Cerebellar nuclear complex (tissue), 1 donor: ENCODE data around the gene OTUD7B.
"Not testable (repeated sequence)": the region's sequence is repeated elsewhere in the genome, so short reads cannot be mapped to it uniquely, and the experiment has no call there.

Experiments
- DNase-seq, 2 experiments: peaks; one replicate each; lab custom pipeline; 2025; lab: John Stamatoyannopoulos, UW

OTUD7B gene

GRCh38 chr1:150010393-150011115, at the start of gene OTUD7B:
TSS of gene OTUD7B (minus strand) at chr1:150010726. CDS start at chr1:149977510, 33,216 bp downstream.
- peak in 1 of 2 experiments; percentile 33 for DNase-seq

GRCh38 chr1:150060260-150060659, 49.7 kb upstream of the OTUD7B start:
- no peak for DNase-seq

GRCh38 chr1:150056407-150056806, 45.9 kb upstream of the OTUD7B start:
- no peak for DNase-seq

- DNase-seq = not testable (repeated sequence)
Measured at GRCh38 chr1:150055507-150055906, 45.0 kb upstream of the OTUD7B start.

GRCh38 chr1:150053926-150054325, 43.4 kb upstream of the OTUD7B start:
- no peak for DNase-seq

- not testable (repeated sequence) for DNase-seq
Measured at GRCh38 chr1:150051905-150052412, 41.4 kb upstream of the OTUD7B start.

- DNase-seq = no peak
Measured at GRCh38 chr1:150051089-150051373, 40.5 kb upstream of the OTUD7B start.

- DNase-seq = no peak
Measured at GRCh38 chr1:150049926-150050325, 39.4 kb upstream of the OTUD7B start.

- DNase-seq = no peak
Measured at GRCh38 chr1:150034336-150034735, 23.8 kb upstream of the OTUD7B start.

- no peak for DNase-seq
Measured at GRCh38 chr1:150028322-150028721, 17.8 kb upstream of the OTUD7B start.

- DNase-seq = no peak
Measured at GRCh38 chr1:150024156-150024555, 13.6 kb upstream of the OTUD7B start.

GRCh38 chr1:150022357-150022756, 11.8 kb upstream of the OTUD7B start:
- DNase-seq = no peak

- DNase-seq = no peak
Measured at GRCh38 chr1:150021191-150021694, 10.7 kb upstream of the OTUD7B start.

- DNase-seq = no peak
Measured at GRCh38 chr1:150020711-150021110, 10.2 kb upstream of the OTUD7B start.

- no peak for DNase-seq
Measured at GRCh38 chr1:150018165-150018564, 7.6 kb upstream of the OTUD7B start.

GRCh38 chr1:150017206-150017750, 6.8 kb upstream of the OTUD7B start:
- DNase-seq = no peak

- no peak for DNase-seq
Measured at GRCh38 chr1:150015651-150016131, 5.2 kb upstream of the OTUD7B start.

- DNase-seq = no peak
Measured at GRCh38 chr1:150012611-150013010, 2.1 kb upstream of the OTUD7B start.

- peak in 1 of 2 experiments; percentile 26 for DNase-seq
Measured at GRCh38 chr1:150009604-150010392, 728 bp downstream of the OTUD7B start.

- no peak for DNase-seq
Measured at GRCh38 chr1:150008699-150009098, 1.8 kb downstream of the OTUD7B start.

- no peak for DNase-seq
Measured at GRCh38 chr1:150006881-150007421, 3.6 kb downstream of the OTUD7B start.

- DNase-seq = no peak
Measured at GRCh38 chr1:150005606-150006005, 4.9 kb downstream of the OTUD7B start.
